Stimulated activated CD8-positive, alpha-beta memory T cell treated with anti-CD3 and anti-CD28 coated beads, Interleukin-7, amount 100 ng/mL, for 48 hours (primary cell): ENCODE results near the gene SCAPER.
"Not testable (repeated sequence)": the region's sequence is repeated elsewhere in the genome, so short reads cannot be mapped to it uniquely, and the experiment has no call there.

Source experiments
- DNase-seq, 2 donors: peaks; one replicate each; pipeline ENCODE4 v3.0.0-alpha.2; 2020; ENCODE audit warnings: low read depth in 1 of 2; ENCODE audit errors: extremely low read depth in 1 of 2

The SCAPER gene

GRCh38 chr15:76503804-76504203, 401.3 kb downstream of the SCAPER start:
- DNase-seq: no peak

- no peak for DNase-seq
These were observed 402.0 kb downstream of the SCAPER start for GRCh38 chr15:76503121-76503520.

- DNase-seq: no peak
These were observed 402.5 kb downstream of the SCAPER start for GRCh38 chr15:76502678-76503077.

- DNase-seq: not testable (repeated sequence)
These were observed 403.0 kb downstream of the SCAPER start for GRCh38 chr15:76502185-76502584.

DNA sequence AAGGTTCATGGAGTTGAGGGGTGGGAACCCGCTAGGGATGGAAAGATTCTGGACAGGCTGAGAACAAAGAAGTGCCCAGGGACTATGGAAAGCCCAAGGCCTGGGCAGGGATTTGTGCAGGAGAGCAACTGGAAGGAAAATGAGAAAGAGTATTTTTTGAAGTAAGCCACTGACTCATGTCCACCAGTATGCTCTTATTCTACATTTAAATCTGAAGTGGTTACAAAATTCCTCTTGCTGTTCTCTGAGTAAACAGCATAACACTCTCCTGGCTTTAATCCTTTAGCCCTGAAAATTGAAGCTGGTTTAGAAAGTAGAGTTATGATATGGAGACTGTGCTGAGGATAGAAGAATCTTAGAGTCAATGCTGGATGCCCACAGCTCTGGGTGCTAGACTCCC, 403.4 kb downstream of the SCAPER start:
- no peak for DNase-seq

DNA sequence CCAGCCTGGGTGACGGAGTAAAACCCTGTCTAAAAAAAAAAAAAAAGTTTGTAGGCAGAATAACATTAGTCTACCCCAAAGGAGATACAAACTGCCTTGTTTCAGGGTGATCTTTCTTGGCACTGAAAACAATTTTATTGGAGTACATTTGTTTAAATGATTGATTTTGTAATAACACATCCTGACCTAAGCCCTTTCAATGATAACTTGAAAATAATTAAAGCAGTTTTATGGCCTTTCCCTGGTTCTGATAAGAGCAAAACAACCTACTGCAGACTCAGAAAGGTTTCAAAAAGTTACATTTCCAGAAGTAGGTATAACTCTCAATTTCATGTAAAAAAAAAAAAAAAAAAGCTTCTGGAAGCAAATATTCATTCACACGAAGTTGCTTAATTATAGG, 404.1 kb downstream of the SCAPER start:
- DNase-seq: no peak

DNA sequence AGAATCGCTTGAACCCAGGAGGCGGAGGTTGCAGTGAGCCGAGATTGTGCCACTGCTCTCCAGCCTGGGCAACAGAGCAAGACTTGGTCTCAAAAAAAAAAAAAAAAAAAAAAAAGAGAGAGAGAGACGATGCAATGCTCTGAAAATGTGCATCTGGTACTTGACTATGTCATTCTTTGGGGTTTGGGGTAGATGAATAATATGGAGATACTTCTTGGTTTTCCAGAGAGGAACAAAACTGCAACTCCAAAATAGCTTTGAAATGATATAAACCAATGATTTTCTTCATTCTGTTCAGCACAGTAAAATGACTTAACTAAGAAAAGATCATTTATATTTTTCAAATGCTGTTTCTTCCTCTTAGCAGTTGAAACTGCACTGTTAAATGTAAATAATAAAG, 409.7 kb downstream of the SCAPER start:
- DNase-seq: no peak

GRCh38 chr15:76492538-76492937, 412.6 kb downstream of the SCAPER start:
- DNase-seq: no peak

DNA sequence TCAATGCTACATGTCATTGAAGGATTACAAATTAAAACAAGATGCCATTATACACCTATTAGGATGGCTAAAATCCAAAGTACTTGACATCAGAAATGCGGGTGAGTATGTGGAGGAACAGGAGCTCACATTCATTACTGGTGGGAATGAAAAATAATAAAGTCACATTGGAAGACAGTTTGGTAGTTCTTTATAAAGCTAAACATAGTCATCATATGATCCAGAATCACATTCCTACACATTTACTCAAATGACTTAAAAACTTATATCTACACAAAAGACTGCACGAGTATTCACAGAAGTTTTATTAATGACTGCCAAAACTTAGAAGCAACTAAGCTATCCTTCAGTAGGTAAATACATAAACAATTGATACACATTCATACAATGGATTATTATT, 421.4 kb downstream of the SCAPER start:
- no peak for DNase-seq

- DNase-seq: no peak
These were observed 422.1 kb downstream of the SCAPER start for GRCh38 chr15:76483018-76483417.

GRCh38 chr15:76480267-76480666, 424.9 kb downstream of the SCAPER start:
- DNase-seq: no peak

GRCh38 chr15:76470691-76471090, 434.4 kb downstream of the SCAPER start:
- no peak for DNase-seq

DNA sequence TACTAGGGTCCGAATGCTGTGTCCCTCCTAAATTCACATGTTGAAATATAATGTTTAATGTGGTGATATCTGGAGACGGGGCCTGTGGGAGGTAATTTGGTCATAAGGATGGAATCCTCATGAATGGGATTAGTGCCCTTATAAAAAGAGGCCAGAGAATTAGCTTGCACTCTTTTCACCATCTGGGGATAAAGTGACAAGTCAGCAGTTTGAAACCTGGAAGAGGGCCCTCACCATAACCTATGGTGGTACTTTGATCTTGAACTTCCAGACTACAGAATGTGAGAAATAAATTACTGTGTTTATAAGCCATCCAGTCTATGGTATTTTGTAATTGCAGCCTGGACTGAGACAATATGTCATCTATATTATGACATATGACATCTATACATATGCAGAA, 436.4 kb downstream of the SCAPER start:
- DNase-seq: no peak

DNA sequence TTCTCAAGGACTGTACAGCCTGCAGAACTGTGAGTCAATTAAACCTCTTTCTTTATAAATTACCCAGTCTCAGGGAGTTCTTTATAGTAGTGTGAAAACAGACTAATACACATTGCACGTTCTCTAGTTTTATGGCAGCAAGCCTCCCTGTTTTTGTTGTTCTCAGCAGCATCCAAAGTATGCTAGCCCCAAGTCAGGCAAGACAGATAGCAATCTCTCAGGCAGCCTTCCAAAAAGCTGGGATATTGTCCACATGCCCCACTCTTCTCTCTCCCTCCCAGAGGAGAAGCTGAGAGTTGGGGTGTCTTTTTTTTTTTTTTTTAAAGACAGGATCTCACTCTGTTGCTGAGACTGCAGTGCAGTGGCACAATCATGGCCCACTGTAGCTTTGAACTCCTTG, 438.0 kb downstream of the SCAPER start:
- DNase-seq: no peak

DNA sequence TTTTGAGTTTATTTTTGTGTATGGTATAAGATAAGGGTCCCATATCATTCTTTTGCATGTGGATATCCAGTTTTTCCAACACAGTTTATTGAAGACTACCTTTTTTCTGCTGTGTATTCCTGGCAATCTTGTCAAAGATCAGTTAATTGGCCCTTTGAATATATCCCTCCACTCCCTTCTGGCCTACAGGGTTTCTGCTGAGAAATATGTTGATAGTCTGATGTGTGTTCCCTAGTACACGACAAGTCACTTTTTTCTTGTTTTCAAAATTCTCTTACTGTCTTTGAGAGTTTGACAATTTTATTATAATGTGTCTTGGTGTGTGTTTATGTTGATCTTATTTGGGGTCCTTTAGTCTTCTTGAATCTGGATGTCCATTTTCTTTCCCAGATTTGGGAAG, 439.4 kb downstream of the SCAPER start:
- DNase-seq: no peak

- no peak for DNase-seq
These were observed 440.9 kb downstream of the SCAPER start for GRCh38 chr15:76464247-76464646.

- no peak for DNase-seq
These were observed 444.3 kb downstream of the SCAPER start for GRCh38 chr15:76460871-76461270.

- no peak for DNase-seq
These were observed 444.8 kb downstream of the SCAPER start for GRCh38 chr15:76460347-76460746.

GRCh38 chr15:76451540-76451939, 453.6 kb downstream of the SCAPER start:
- no peak for DNase-seq

DNA sequence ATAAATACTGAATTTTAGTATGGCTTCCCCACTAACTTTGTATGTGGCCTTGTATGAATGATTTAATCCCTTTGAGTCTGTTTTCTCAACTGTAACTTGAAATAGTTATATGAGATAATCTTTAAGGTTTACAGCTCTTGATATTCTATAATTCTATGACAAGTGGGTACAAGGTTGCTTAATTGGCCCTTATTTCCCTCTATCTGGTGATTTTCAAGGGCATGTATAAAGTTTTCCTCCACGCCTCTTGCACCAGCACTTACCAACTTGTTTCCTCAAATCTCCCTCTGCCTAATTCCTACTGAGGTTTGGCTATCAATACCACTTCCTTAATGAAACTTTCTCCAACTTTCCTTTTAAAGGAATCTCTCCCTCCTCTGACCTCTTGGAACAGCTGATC, 455.7 kb downstream of the SCAPER start:
- no peak for DNase-seq

DNA sequence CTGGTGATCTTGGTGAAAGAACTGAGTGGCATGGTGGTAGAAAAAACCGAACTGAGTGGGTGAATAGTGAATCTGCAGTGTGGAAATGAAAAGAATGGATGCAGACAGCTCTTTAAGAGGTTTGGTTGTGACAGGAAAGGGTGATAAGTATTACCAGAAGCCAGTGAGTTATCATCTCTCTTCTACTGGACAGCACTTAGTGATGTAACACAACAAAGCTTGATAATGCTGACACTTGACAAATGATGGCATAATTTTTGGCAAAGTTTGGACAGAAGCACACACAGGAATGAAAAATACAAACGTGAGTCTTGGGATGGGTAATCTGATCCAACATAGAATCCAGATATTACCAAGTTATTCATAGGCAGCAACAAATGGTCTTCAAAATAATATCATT, 456.4 kb downstream of the SCAPER start:
- DNase-seq: no peak

DNA sequence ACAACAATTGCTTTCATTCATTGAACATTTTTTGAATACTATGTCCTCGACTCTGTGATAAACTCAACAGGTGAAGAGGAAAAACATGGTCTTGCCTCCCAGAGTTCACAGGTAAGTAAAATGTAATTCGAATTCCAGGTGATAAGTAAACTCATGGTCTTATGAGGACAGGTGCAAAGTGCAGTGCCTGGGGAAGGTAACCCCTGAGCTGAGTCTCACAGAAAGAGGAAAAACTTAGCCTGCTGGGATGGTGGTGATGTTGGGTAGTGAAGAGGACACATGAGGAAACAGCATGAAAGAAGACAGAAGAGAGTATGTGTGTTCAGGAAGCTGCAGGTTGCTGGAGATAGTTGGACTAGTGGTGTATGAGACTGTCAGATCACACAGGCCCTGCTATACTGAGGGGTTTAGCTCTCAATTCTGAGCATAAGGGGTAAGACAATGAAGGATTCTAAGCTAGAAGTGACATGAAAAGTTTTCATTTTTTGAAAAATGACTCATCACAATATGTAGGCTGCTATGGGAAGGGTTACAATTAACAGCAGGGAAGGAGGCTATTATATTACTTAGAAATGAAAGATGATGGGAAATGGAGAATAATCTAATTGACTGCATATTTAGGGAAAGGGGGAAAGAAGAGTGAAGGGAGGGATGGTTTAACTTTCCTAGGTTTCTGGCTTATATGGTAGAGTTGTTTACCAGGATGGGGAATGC, 457.3 kb downstream of the SCAPER start:
- DNase-seq: no peak

DNA sequence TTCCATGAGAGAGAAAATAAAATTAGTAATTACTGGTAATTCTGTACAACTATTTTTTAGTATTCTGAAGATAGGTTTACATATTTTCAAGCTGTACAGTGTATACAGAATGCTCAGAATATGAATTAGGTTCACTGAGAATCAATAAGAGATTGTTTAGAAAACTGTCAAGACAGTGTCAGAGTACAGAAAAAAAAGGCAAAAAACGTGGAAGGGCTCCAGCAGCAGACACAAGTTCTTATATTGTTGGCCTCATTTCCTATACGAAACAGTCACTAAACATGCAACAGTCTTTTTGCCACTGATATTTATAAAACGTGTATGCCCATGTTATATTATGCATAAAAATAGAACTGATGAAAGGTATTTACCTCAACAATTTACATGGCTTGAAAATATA, 464.7 kb downstream of the SCAPER start:
- DNase-seq: no peak
